Breast epithelium (tissue), 3 donors: ENCODE results near the gene HOXB9.

Experiments used
- POLR2A ChIP-seq: fragments of 450-650 bp; IDR thresholded peaks from one replicate; pipeline ENCODE4 v1.6.1; 2016; ENCODE audit warnings: antibody characterized with exemption, mild to moderate bottlenecking, moderate library complexity
- POLR2AphosphoS5 ChIP-seq, 3 donors: sonication (generic); formaldehyde crosslinking; IDR thresholded peaks; one replicate each; pipeline ENCODE4 v1.6.1; 2017; ENCODE audit warnings: antibody characterized with exemption in 3 of 3
- TF ChIP-seq, protein P1 (sequence below), 3 donors: fragments of 450-650 bp; IDR thresholded peaks; one replicate each; pipeline ENCODE4 v1.5.1; 2016 to 2017; ENCODE audit warnings: antibody characterized with exemption in 3 of 3, mild to moderate bottlenecking in 3 of 3, moderate library complexity in 3 of 3

DNA sequence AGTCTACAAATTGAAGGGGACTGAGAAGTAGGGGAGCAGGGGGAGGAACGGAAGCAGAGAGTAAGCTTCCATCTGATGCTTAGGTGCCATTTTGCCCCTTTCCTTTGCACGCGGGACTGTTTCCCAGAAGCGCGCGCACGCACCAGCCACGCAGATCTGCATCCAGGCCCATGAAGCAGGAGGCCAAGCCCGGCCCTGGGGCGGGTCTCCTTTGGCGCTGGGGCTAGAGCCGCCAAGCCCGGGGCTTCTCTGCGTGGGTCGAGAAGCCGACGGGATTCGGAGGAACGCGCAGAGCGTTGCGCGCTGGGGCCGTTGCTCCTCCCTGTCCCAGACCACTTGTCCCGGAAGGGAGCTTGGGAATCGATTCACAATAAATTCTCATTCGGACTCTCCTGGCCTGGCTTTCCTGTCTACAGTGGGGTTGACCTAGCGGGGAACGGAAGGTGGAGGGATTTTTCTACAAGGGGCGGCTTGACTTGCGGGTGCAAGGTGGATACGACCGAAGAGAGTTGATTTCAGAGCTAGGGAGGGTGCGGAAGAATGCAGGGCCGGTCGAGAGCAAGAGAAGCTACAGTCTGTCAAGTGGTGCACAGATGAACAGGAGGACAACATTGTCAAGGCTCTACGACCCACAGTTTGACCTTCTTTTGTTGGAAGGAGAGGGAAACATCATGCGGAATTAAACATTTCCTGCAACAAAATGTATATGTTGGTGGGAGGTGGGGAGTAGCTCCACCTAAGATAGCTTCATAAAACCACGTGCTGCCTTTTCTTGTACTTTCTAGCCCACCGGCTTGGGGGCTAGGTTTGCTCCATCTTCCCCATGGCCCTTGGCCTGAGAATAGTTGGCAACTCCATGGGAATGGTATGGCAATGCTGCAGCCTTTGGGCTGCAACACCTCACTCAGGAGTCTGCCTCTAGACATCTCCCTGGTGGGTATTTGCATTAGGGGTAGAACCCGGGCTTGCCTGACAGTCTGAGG, 4.5 kb downstream of the HOXB9 start:
- TF ChIP-seq, protein P1, sequence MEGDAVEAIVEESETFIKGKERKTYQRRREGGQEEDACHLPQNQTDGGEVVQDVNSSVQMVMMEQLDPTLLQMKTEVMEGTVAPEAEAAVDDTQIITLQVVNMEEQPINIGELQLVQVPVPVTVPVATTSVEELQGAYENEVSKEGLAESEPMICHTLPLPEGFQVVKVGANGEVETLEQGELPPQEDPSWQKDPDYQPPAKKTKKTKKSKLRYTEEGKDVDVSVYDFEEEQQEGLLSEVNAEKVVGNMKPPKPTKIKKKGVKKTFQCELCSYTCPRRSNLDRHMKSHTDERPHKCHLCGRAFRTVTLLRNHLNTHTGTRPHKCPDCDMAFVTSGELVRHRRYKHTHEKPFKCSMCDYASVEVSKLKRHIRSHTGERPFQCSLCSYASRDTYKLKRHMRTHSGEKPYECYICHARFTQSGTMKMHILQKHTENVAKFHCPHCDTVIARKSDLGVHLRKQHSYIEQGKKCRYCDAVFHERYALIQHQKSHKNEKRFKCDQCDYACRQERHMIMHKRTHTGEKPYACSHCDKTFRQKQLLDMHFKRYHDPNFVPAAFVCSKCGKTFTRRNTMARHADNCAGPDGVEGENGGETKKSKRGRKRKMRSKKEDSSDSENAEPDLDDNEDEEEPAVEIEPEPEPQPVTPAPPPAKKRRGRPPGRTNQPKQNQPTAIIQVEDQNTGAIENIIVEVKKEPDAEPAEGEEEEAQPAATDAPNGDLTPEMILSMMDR (IDR thresholded peaks at IDR 0.05): no peak
- TF ChIP-seq POLR2A (no peak), POLR2AphosphoS5 (IDR thresholded peaks at IDR 0.05) (no peak)
